Measurements from ENCODE around the gene BMP6. TPM values are rescaled to one million over a fixed set of nuclear protein-coding genes. Genes with fewer than 3 reads are reported as not detected.

The BMP6 gene
- total RNA-seq, 1 donor from 2014 or later = 0.44 TPM

DNA sequence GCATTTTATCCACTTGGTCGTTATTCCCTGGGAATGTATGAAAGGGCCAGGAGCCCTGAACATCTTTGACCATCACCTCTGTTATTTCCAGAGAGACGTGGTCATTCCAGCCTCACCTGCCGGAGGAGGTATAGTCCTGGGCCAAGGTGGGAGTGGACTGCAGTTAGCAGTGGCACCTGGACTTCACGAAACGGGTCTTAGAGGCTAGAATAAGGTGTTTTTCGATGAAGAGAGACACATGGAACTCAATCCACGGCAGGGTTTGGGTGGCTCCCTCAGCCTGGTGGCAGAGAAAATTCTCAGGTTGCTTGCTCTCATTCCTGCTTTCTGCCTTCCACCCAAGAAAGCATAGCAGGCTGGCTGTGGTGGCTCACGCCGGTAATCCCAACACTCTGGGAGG lies 48.0 kb downstream of the BMP6 start:
- no peak for DNase-seq (ENCODE audit: low read depth, low spot score)
- no peaks in the 10 kb centered on the region for H3K36me3 Mint-ChIP-seq (ENCODE audit: low read depth)
- H3K9me3 Mint-ChIP-seq = no peaks in the 10 kb centered on the region
- no peaks in the 10 kb centered on the region for H3K4me1 Mint-ChIP-seq
- H3K27me3 Mint-ChIP-seq (ENCODE audit: low read depth) = peaks cover 41% of the 10 kb centered on the region
- TF ChIP-seq, protein P1, sequence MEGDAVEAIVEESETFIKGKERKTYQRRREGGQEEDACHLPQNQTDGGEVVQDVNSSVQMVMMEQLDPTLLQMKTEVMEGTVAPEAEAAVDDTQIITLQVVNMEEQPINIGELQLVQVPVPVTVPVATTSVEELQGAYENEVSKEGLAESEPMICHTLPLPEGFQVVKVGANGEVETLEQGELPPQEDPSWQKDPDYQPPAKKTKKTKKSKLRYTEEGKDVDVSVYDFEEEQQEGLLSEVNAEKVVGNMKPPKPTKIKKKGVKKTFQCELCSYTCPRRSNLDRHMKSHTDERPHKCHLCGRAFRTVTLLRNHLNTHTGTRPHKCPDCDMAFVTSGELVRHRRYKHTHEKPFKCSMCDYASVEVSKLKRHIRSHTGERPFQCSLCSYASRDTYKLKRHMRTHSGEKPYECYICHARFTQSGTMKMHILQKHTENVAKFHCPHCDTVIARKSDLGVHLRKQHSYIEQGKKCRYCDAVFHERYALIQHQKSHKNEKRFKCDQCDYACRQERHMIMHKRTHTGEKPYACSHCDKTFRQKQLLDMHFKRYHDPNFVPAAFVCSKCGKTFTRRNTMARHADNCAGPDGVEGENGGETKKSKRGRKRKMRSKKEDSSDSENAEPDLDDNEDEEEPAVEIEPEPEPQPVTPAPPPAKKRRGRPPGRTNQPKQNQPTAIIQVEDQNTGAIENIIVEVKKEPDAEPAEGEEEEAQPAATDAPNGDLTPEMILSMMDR (conservative IDR thresholded peaks at IDR 0.05) = no peak
- no peak overlapping the region for H3K27ac Mint-ChIP-seq (ENCODE audit: unreplicated experiment)
- no peak overlapping the region for H3K4me3 Mint-ChIP-seq

DNA sequence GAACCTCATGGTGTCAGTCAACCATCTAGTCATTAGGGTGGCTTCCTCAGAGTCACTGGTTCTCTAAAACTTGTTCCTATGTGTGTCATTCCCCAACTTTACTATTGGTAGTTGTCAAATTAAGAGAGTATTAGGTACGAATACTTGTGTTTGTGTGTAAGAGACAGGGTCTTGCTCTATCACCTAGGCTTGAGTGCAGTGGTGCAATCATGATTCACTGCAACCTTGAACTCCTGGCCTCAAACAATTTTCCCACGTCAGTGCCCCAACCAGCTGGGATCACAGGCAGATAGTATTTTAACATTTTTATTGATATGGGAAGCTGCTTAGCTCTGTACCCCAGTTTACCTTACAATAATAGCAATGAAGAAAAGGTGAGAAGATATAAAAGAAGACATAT lies 50.6 kb downstream of the BMP6 start:
- Mint-ChIP-seq H3K4me1 (no peaks in the 10 kb centered on the region), H3K9me3 (no peaks in the 10 kb centered on the region), H3K4me3 (no peak overlapping the region), H3K27ac (ENCODE audit: unreplicated experiment) (no peak overlapping the region), H3K36me3 (ENCODE audit: low read depth) (no peaks in the 10 kb centered on the region), H3K27me3 (ENCODE audit: low read depth) (peaks cover 44% of the 10 kb centered on the region)
- no peak for DNase-seq (ENCODE audit: low read depth, low spot score)
- TF ChIP-seq, protein P1 (conservative IDR thresholded peaks at IDR 0.05) = no peak

DNA sequence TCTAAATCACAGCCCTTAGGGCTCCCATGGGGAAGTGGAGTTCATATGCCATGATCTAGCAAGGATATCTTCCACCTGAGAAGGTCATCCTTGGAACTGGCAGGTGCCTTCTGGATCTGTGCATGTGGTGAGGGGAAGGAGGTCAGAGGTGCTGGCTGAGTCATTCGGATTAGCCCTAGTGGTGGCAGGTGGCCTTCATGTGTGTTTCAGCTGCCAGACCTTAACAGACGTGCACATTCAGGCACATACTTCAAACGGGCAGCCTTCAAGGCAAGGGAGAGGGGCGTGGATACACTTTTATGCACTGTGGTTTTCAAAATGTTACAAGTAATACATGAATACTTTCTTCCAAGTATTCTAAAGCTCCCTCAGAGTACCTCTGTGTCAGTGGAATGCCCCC lies 51.2 kb downstream of the BMP6 start:
- Mint-ChIP-seq H3K27me3 (ENCODE audit: low read depth) (peaks cover 49% of the 10 kb centered on the region), H3K36me3 (ENCODE audit: low read depth) (no peaks in the 10 kb centered on the region), H3K4me3 (no peak overlapping the region), H3K27ac (ENCODE audit: unreplicated experiment) (no peak overlapping the region), H3K9me3 (no peaks in the 10 kb centered on the region), H3K4me1 (no peaks in the 10 kb centered on the region)
- DNase-seq (ENCODE audit: low read depth, low spot score) = no peak
- TF ChIP-seq, protein P1 (conservative IDR thresholded peaks at IDR 0.05) = no peak

DNA sequence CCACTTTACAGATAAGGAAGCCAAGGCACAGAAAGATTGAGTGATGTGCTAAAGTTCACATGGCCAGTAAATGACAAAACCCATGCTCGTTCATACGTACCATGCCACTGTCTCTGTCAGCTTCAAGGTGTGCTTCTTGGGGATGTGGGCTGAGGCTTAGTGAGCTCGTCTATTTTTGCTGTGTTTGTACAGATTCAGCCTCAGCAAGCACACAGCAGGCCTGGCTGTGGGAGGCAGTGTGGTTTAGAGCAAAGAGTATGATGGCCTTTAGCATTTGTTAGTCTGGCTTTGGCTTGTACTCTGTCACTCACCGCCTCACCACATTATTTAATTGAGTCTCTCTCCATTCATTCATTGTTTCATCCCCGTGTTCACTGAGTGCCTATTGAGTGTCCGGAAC lies 55.3 kb downstream of the BMP6 start:
- Mint-ChIP-seq H3K4me3 (no peak overlapping the region), H3K4me1 (no peaks in the 10 kb centered on the region), H3K27me3 (ENCODE audit: low read depth) (peaks cover 67% of the 10 kb centered on the region), H3K9me3 (no peaks in the 10 kb centered on the region), H3K36me3 (ENCODE audit: low read depth) (no peaks in the 10 kb centered on the region), H3K27ac (ENCODE audit: unreplicated experiment) (no peak overlapping the region)
- DNase-seq (ENCODE audit: low read depth, low spot score) = no peak
- TF ChIP-seq, protein P1 (conservative IDR thresholded peaks at IDR 0.05) = no peak

DNA sequence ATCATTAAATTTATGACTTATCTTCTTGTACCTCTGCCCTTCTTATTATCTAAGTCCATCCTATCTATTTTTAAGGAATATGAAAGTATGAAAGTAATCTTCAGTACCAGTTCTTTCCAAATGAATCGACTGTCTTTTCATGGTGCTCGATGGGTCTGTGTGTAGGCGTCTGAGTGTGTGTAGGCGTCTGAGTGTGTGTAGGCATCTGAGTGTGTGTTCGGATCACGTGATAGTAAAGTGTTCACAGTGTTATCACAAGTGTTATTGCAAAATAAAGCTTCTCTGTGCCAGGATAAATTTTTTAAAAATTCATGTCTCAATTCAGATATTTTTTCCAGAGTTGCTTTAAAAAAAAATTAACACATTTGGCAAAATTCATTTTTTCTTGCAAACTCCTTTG lies 58.3 kb downstream of the BMP6 start:
- Mint-ChIP-seq H3K36me3 (ENCODE audit: low read depth) (no peaks in the 10 kb centered on the region), H3K4me1 (no peaks in the 10 kb centered on the region), H3K9me3 (no peaks in the 10 kb centered on the region), H3K4me3 (no peak overlapping the region), H3K27me3 (ENCODE audit: low read depth) (peaks cover 60% of the 10 kb centered on the region), H3K27ac (ENCODE audit: unreplicated experiment) (no peak overlapping the region)
- TF ChIP-seq, protein P1 (conservative IDR thresholded peaks at IDR 0.05) = no peak
- DNase-seq (ENCODE audit: low read depth, low spot score) = no peak

DNA sequence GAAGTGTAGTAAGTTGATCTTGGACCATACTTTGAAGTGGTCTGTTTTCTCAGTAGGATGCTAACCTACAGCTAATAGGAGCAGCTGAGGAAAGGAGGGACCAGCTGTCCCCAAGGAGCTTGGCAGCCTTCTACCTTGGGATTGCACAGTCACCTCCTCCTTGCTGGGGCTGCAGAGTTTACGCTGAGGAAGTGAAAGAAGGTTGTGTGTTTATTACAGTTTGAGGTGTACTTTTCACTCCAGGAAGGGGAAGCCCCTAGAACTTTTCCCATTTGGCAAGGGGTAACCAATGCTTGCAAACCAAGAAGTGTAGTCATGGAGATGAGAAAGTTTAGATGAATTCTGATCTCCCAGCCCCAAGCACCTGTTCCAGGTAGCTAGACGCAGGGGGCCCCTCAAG lies 58.8 kb downstream of the BMP6 start:
- Mint-ChIP-seq H3K36me3 (ENCODE audit: low read depth) (no peaks in the 10 kb centered on the region), H3K27me3 (ENCODE audit: low read depth) (peaks cover 60% of the 10 kb centered on the region)

More for the DNA sequence above, 58.8 kb downstream of the BMP6 start:
- no peak for DNase-seq (ENCODE audit: low read depth, low spot score)
- H3K4me3 Mint-ChIP-seq = no peak overlapping the region
- no peak overlapping the region for H3K27ac Mint-ChIP-seq (ENCODE audit: unreplicated experiment)
- H3K4me1 Mint-ChIP-seq = no peaks in the 10 kb centered on the region
- H3K9me3 Mint-ChIP-seq = no peaks in the 10 kb centered on the region
- TF ChIP-seq, protein P1 (conservative IDR thresholded peaks at IDR 0.05) = no peak
